Measurements from ENCODE around the gene YAF2. TPM values are rescaled to one million over a fixed set of nuclear protein-coding genes. Genes with fewer than 3 reads are reported as not detected.
"Not testable (repeated sequence)": the region's sequence is repeated elsewhere in the genome, so short reads cannot be mapped to it uniquely, and the experiment has no call there.

The YAF2 gene
- polyA plus RNA-seq, 4 donors = 19.7 to 28.8 (median 27.6) TPM

DNA sequence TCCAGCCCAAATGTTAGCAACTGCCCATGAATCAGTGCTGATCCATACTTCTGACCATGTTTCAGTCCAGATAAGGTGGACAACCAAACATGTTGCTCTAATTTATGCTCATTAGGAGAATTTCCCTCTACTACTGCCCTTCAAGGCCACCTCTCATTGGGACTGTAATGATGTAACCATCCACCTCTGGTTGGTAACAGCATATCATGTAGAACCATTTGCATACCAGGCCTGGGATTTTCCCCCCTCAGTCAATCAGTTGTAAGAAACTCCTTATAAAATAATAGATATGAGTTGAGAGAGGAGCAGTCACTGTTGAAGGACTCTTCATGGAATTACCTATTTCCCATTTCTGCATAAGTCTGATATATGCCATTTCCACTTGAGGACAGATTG, 17.8 kb upstream of the YAF2 start:
- DNase-seq (ENCODE audit: low read depth in 4 of 4, low spot score in 3 of 4) = no peak

- no peak for DNase-seq (ENCODE audit: low read depth in 4 of 4, low spot score in 3 of 4)
Measured at GRCh38 chr12:42255221-42255865, 17.3 kb upstream of the YAF2 start.

DNA sequence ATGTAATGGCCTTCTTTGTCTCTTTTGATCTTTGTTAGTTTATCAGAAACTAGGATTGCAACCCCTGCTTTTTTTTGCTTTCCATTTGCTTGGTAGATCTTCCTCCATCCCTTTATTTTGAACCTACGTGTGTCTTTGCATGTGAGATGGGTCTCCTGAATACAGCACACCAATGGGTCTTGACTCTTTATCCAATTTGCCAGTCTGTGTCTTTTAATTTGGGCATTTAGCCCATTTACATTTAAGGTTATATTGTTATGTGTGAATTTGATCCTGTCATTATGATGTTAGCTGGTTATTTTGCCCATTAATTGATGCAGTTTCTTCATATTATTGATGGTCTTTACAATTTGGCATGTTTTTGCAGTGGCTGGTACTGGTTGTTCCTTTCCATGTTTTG, 14.6 kb upstream of the YAF2 start:
- DNase-seq (ENCODE audit: low read depth in 4 of 4, low spot score in 3 of 4) = not testable (repeated sequence)

DNA sequence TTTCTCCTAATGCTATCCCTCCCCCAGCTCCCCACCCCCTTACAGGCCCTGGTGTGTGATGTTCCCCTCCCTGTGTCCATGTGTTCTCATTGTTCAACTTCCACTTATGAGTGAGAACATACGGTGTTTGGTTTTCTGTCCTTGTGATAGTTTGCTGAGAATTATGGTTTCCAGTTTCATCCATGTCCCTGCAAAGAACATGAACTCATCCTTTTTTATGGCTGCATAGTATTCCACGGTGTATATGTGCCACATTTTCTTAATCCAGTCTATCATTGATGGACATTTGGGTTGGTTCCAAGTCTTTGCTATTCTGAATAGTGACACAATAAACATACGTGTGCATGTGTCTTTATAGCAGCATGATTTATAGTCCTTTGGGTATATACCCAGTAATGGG, 11.0 kb upstream of the YAF2 start:
- not testable (repeated sequence) for DNase-seq (ENCODE audit: low read depth in 4 of 4, low spot score in 3 of 4)

DNA sequence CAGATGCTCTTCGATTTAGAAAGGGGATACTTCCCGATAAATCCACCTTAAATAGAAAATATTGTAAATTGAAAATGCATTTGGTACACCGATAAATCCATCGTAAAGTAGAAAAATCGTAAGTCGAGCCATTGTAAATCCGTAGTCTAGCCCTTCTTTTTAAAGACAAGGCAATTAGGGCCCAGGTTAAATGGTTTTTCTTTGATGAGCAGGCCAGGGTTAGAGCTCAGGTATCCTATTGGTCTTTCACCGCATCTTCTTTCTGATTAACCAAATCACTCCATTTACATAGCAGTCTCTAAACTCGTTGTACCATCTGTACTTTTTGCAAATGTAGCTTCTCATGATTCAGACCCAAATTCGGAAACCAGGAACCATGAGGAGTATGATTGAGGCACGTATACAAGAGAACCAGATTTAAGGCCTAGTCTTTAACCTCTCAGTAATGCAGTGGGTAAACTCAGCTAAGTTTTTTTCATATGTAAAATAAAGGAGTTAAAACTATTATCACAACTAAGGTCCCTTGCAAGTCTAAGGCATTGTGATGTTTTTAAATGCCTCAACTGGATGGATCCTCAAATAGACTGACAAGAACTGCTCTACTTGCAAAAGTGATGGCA, 2.2 kb upstream of the YAF2 start:
- DNase-seq (ENCODE audit: low read depth in 4 of 4, low spot score in 3 of 4) = no peak

DNA sequence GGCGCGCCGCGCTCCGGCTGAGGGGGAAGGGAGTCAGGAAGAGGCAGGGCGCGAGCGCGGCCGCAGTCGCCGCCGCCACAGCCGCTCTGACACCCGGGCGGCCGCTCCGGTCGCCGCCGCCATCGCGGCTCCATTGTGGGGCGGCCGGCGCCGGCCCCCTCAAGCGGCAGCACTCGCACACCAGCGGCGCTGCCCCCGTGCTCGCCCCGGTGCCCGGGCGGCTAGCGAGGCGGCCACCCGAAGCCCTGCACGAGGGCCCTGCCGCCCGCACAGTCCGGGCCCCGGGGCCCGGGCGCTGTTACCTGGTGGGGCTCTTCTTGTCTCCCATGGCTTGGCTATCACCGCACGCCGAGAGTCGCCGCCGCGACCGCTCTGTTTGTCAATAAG, 202 bp downstream of the YAF2 start:
- no peak for DNase-seq (ENCODE audit: low read depth in 4 of 4, low spot score in 3 of 4)

DNA sequence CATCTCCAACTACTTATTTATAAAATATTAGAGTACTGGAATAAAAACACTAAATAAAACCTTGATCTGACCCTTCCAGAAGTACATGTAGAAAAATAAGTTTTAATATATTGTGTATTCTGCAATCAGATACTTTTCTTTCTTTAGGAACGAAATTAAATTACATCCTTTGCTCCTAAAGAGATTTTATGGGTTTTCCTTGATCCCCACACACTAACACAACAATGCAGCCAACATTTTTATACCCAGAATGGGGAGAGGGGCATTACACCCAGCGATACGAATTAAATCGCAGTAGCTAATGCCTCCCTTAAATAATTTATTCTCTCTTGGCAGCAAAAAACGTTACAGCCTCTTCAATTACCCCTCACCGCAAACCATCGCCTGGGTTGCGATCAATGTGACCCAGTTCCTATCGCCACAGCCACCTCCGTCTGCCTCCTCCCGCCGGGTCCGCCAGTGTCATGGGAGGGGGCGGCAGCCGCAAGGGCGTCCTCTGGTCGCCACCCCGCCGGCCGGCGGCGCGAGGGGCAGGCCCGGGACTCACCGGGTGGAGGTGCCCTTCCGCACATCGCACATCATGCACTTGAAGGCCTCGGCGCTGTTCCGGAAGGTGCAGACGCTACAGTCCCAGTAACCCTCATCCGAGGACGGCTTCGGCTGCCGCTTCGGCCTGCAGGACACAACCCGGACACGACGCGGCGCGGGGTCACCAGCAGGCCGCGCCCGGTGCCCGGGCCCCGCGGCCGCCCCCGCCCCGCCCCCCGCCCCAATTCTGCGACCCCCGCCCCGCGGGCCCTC, 796 bp downstream of the YAF2 start:
- DNase-seq (ENCODE audit: low read depth in 4 of 4, low spot score in 3 of 4) = peak in 3 of 4 donors; percentile 47 to 57 (median 49)

DNA sequence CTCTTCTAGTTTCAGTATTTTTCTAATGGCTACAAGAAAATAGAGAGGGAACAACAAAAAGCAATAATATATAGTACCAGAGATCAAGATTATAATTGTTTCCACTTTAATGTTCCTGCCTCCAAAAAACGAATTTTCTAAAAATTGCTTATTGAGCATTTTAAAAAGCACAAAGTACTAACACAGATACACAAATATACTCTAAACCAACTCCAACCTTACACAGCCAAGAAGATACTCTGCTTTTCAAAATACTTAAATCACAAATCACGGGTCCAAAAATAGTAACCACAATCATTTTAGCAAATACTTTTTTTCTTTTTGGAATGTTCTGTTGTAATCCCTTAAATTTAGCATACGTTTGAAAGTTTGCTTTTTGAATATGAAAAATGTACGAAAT, 2.0 kb downstream of the YAF2 start:
- DNase-seq (ENCODE audit: low read depth in 4 of 4, low spot score in 3 of 4) = no peak

GRCh38 chr12:42235426-42235825, 2.6 kb downstream of the YAF2 start:
- DNase-seq (ENCODE audit: low read depth in 4 of 4, low spot score in 3 of 4) = no peak

DNA sequence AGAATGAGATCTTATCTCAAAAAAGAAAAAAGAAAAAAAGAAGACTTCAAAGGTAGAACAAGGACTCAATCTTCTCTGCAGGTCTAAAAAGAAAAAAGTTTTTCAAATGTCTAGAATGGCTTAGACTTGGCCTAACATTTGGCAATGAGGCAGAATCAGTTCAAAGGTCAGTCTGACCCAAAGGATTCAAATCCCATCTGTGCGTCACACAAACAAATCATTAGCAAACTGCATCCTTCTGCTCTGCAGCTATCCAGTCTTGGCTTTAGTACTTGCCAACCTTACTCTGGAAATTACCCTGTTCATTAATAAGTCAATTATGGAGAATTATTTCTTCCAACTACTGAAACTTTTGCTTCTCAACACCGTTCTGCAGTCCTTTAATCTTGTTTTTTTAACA, 3.1 kb downstream of the YAF2 start:
- no peak for DNase-seq (ENCODE audit: low read depth in 4 of 4, low spot score in 3 of 4)

DNA sequence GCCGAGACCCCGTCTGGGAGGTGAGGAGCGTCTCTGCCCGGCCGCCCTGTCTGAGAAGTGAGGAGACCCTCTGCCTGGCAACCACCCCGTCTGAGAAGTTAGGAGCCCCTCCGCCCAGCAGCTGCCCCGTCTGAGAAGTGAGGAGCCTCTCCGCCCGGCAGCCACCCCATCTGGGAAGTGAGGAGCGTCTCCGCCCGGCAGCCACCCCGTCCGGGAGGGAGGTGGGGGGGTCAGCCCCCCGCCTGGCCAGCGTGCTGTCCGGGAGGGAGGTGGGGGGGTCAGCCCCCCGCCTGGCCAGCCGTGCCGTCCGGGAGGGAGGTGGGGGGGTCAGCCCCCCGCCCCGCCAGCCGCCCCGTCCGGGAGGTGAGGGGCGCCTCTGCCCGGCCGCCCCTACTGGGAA, 10.5 kb downstream of the YAF2 start:
- not testable (repeated sequence) for DNase-seq (ENCODE audit: low read depth in 4 of 4, low spot score in 3 of 4)

- DNase-seq (ENCODE audit: low read depth in 4 of 4, low spot score in 3 of 4) = not testable (repeated sequence)
Measured at GRCh38 chr12:42224501-42224900, 13.5 kb downstream of the YAF2 start.

GRCh38 chr12:42222724-42223123, 15.3 kb downstream of the YAF2 start:
- DNase-seq (ENCODE audit: low read depth in 4 of 4, low spot score in 3 of 4) = no peak

- no peak for DNase-seq (ENCODE audit: low read depth in 4 of 4, low spot score in 3 of 4)
Measured at GRCh38 chr12:42221726-42222125, 16.3 kb downstream of the YAF2 start.

- DNase-seq (ENCODE audit: low read depth in 4 of 4, low spot score in 3 of 4) = no peak
Measured at GRCh38 chr12:42217656-42218055, 20.4 kb downstream of the YAF2 start.

DNA sequence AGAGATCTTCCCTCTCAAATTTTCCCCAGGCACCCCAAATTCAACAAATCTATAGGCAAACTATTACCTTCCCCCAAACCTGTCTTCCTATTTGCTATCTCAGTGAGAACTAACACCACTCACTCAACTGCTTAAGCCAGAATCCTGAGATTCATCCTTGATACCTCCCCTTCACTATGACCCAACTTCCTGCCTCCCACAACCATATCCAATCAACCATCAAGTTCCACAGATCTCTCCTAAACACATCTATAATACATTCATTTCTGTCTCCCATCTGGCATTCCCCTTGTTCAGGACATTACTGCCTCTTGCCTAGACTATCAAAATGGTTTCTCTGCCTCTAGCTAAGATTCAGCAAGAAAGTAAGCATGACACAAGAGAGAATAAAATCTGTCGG, 21.3 kb downstream of the YAF2 start:
- no peak for DNase-seq (ENCODE audit: low read depth in 4 of 4, low spot score in 3 of 4)

DNA sequence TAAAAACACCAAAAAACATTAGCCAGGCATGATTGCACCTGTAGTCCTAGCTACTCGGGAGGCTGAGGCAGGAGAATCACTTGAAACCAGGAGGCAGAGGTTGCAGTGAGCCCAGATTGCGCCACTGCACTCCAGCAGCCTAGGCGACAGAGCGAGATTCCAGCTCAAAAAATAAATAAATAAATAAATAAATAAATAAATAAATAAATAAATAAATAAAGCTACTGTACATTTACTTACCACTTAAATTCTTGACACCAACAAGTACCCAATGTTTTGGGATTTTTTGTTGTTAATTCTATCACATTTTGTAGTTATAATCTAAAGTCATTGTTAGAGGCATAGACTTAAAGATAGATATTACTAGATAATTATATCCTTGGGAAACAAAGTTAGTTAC, 22.3 kb downstream of the YAF2 start:
- not testable (repeated sequence) for DNase-seq (ENCODE audit: low read depth in 4 of 4, low spot score in 3 of 4)

DNA sequence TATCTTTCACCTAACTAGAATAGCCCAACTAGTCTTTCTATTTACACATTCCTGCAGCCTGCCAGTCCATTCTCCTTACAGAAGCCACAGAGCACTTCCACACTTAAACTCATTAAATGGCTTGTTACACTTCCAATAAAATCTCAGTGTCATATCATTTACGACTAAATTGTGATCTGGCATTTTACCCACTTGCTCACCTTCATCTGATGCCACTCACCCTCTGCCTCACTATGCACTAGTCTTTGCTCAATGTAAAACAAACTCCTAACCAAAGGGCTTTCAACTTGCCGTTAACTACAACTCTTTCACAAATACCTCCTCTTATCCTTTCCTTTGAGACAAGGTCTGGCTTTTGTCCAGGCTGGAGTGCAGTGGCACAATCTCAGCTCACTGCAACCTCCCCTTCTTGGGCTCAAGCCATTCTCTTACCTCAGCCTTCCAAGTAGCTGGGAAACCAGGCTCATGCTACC, 24.1 kb downstream of the YAF2 start:
- no peak for DNase-seq (ENCODE audit: low read depth in 4 of 4, low spot score in 3 of 4)

DNA sequence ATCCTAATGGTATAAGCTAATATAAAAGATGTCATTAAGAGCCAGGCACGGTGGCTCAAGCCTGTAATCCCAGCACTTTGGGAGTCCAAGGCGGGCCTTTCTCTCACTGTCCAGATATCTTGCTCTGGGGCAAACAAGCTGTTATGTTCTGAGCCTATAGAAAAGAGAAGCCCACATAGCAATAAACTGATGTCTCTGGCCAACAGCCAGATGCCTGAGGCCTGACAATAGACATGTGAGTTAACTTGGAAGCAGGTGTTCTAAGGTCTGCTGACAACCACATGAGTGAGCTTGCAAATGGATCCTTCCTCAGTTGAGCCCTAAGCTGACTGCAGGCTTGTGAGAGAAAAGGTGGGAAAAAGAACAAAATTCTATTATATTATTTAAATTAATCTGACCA, 25.0 kb downstream of the YAF2 start:
- DNase-seq (ENCODE audit: low read depth in 4 of 4, low spot score in 3 of 4) = no peak

DNA sequence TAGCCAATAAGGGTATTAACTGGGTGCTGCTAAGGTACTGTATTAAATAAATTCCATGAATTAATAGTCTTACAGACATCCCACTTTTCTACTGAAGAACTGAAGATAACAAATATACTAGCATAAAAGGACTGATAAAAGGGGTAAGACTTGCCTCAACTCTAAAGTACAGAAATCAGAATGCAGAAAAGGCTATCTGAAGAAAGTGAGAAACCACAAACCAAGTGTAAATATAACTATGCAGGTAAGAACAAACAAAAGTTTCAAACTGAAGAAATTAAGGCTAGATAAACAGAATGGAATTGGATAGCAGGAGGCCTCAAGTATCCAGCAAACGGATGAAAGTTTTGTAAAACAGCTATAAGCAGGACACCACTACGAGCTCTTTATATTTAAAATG, 29.5 kb downstream of the YAF2 start:
- no peak for DNase-seq (ENCODE audit: low read depth in 4 of 4, low spot score in 3 of 4)

- no peak for DNase-seq (ENCODE audit: low read depth in 4 of 4, low spot score in 3 of 4)
Measured at GRCh38 chr12:42204819-42205218, 33.2 kb downstream of the YAF2 start.

GRCh38 chr12:42204362-42204761, 33.7 kb downstream of the YAF2 start:
- no peak for DNase-seq (ENCODE audit: low read depth in 4 of 4, low spot score in 3 of 4)
